Measurements from ENCODE around the gene MME.

DNA sequence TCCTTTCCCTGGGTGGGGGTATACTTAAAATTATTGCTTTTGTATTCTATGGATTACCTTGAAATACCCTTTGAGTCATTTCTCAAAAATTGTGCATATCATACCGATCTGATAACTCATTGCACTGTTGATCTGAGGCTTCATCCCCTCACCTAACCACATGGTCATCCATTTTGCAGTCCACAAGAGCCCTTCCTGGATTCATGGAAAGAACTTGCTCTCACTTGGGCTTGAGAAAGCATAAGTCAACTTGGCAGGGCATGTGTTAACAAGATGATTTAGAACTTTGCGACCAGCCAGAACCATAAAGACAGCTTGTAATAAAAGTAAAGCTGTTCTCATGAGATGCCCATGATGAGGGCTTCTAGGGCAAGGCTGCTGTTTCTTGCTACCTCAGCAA is 22.2 kb downstream of the MME start:
- TF ChIP-seq, protein P1, sequence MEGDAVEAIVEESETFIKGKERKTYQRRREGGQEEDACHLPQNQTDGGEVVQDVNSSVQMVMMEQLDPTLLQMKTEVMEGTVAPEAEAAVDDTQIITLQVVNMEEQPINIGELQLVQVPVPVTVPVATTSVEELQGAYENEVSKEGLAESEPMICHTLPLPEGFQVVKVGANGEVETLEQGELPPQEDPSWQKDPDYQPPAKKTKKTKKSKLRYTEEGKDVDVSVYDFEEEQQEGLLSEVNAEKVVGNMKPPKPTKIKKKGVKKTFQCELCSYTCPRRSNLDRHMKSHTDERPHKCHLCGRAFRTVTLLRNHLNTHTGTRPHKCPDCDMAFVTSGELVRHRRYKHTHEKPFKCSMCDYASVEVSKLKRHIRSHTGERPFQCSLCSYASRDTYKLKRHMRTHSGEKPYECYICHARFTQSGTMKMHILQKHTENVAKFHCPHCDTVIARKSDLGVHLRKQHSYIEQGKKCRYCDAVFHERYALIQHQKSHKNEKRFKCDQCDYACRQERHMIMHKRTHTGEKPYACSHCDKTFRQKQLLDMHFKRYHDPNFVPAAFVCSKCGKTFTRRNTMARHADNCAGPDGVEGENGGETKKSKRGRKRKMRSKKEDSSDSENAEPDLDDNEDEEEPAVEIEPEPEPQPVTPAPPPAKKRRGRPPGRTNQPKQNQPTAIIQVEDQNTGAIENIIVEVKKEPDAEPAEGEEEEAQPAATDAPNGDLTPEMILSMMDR (conservative IDR thresholded peaks at IDR 0.05; ENCODE audit: low read length), result no peak
- no peak for TF ChIP-seq EZH2phosphoT487 (IDR thresholded peaks at IDR 0.05; ENCODE audit: borderline replicate concordance)
